ENCODE results near the gene BCL2L15. TPM values are rescaled to one million over a fixed set of nuclear protein-coding genes. Genes with fewer than 3 reads are reported as not detected.
A peak's percentile ranks its signal among the peaks of the same experiment; 100 is the strongest.

BCL2L15 gene
- total RNA-seq, 1 donor from 2014 or later = 0.14 TPM

DNA sequence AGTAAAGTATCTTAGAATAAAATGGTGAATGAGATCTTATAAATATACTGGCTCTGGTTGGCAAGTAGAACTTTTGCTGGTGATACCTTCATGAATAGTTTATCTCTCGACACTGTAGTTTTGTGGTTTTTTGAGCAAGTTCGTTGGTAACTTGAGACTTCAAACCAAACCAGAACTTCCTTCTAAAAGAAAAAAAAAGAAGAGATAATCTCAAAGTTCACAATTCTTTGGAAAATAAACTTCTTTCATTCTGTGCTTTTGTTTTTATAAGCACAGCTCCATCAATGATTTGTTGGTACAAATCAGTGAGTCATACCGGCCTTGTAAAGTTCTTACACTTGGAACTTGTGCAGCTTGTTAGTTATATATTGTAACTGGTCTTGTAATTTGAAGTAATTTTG is 44.1 kb upstream of the BCL2L15 start:
- Histone ChIP-seq H2AFZ (ENCODE audit: low read depth, low read length) (no peak overlapping the region), H3K4me1 (ENCODE audit: insufficient read depth, low read length) (peaks cover 30% of the 10 kb centered on the region), H3K9ac (ENCODE audit: low read length) (peak overlapping the region; percentile 99), H3K36me3 (ENCODE audit: insufficient read depth, low read length) (no peaks in the 10 kb centered on the region), H3K27ac (ENCODE audit: low read depth, low read length) (peak overlapping the region; percentile 93), H3K27me3 (ENCODE audit: insufficient read depth, low read length) (no peaks in the 10 kb centered on the region), H4K20me1 (ENCODE audit: insufficient read depth, low read length) (peaks cover 62% of the 10 kb centered on the region), H3K4me2 (ENCODE audit: low read length) (peak overlapping the region; percentile 96), H3K4me3 (ENCODE audit: insufficient read depth, low read depth, low read length) (peak overlapping the region; percentile 95), H3K9me3 (ENCODE audit: insufficient read depth, low read depth, low read length) (no peaks in the 10 kb centered on the region), H3K79me2 (ENCODE audit: insufficient read depth, low read length) (peaks cover 71% of the 10 kb centered on the region)
- H3K36me3 Mint-ChIP-seq (ENCODE audit: low read depth, unreplicated experiment) = no peaks in the 10 kb centered on the region
- FAIRE-seq (no peak), DNase-seq (ENCODE audit: low read depth) (peak; percentile 87)
- H3K27me3 Mint-ChIP-seq (ENCODE audit: low read depth, unreplicated experiment) = no peaks in the 10 kb centered on the region
- peak overlapping the region; percentile 97 for H3K4me3 Mint-ChIP-seq (ENCODE audit: unreplicated experiment)
- H3K27ac Mint-ChIP-seq (ENCODE audit: unreplicated experiment) = peak overlapping the region; percentile 96
- TF ChIP-seq, protein P1, sequence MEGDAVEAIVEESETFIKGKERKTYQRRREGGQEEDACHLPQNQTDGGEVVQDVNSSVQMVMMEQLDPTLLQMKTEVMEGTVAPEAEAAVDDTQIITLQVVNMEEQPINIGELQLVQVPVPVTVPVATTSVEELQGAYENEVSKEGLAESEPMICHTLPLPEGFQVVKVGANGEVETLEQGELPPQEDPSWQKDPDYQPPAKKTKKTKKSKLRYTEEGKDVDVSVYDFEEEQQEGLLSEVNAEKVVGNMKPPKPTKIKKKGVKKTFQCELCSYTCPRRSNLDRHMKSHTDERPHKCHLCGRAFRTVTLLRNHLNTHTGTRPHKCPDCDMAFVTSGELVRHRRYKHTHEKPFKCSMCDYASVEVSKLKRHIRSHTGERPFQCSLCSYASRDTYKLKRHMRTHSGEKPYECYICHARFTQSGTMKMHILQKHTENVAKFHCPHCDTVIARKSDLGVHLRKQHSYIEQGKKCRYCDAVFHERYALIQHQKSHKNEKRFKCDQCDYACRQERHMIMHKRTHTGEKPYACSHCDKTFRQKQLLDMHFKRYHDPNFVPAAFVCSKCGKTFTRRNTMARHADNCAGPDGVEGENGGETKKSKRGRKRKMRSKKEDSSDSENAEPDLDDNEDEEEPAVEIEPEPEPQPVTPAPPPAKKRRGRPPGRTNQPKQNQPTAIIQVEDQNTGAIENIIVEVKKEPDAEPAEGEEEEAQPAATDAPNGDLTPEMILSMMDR (IDR thresholded peaks at IDR 0.05; ENCODE audit: insufficient read depth, low read depth, low read length) = no peak
- TF ChIP-seq EZH2 (IDR thresholded peaks at IDR 0.05; ENCODE audit: insufficient read depth, low read length) = no peak
- no peaks in the 10 kb centered on the region for H3K9me3 Mint-ChIP-seq (ENCODE audit: unreplicated experiment)
- H3K4me1 Mint-ChIP-seq (ENCODE audit: low read depth, unreplicated experiment) = peaks cover 28% of the 10 kb centered on the region

DNA sequence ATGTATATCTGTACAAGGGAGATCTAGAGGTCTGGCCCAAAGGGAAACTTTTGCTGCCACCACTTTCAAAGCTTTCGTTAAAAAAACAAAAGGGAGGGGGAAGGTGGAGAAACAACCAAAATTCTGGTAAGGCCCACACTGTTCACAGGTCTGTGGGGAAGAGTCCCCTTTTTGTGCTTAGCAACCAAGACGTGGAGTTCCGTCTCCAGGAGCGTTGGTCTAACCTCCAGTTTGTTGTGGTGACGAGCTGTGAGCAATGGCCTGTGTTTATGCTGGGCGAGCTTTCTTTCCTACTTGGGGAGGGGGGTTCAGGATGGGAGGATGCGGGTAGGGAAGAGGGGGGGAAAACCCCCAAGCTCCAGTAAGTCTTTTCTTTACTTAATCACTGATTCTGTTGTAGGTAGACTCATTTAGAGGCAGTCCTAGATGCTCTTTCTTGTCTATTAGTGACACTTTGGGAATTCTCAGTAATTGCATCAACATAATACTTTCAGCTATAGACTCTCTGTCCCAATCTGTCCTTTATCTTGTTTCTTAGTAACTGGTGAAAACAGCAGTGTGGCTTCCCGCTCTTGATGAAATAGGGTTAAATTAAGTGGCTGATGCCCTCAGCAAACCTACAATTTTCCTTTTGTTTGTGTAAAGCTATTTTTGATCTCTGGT is 43.2 kb upstream of the BCL2L15 start:
- FAIRE-seq = no peak
- H3K27ac Mint-ChIP-seq (ENCODE audit: unreplicated experiment) = peak overlapping the region; percentile 96
- H3K4me3 ChIP-seq (ENCODE audit: insufficient read depth, low read depth, low read length) = peak overlapping the region; percentile 95
- peak overlapping the region; percentile 97 for H3K4me3 Mint-ChIP-seq (ENCODE audit: unreplicated experiment)
- DNase-seq (ENCODE audit: low read depth) = peak; percentile 66
- H3K4me2 ChIP-seq (ENCODE audit: low read length) = peak overlapping the region; percentile 96
- H3K27me3 ChIP-seq (ENCODE audit: insufficient read depth, low read length) = no peaks in the 10 kb centered on the region
- no peaks in the 10 kb centered on the region for H3K36me3 ChIP-seq (ENCODE audit: insufficient read depth, low read length)
- no peaks in the 10 kb centered on the region for H3K36me3 Mint-ChIP-seq (ENCODE audit: low read depth, unreplicated experiment)
- H3K79me2 ChIP-seq (ENCODE audit: insufficient read depth, low read length) = peaks cover 63% of the 10 kb centered on the region
- H3K27ac ChIP-seq (ENCODE audit: low read depth, low read length) = peak overlapping the region; percentile 93
- H3K4me1 ChIP-seq (ENCODE audit: insufficient read depth, low read length) = peaks cover 30% of the 10 kb centered on the region
- H3K9me3 ChIP-seq (ENCODE audit: insufficient read depth, low read depth, low read length) = no peaks in the 10 kb centered on the region
- TF ChIP-seq, protein P1 (IDR thresholded peaks at IDR 0.05; ENCODE audit: insufficient read depth, low read depth, low read length) = no peak
- TF ChIP-seq EZH2 (IDR thresholded peaks at IDR 0.05; ENCODE audit: insufficient read depth, low read length) = no peak
- H4K20me1 ChIP-seq (ENCODE audit: insufficient read depth, low read length) = peaks cover 56% of the 10 kb centered on the region
- peak overlapping the region; percentile 99 for H3K9ac ChIP-seq (ENCODE audit: low read length)
- H3K9me3 Mint-ChIP-seq (ENCODE audit: unreplicated experiment) = no peaks in the 10 kb centered on the region
- peaks cover 28% of the 10 kb centered on the region for H3K4me1 Mint-ChIP-seq (ENCODE audit: low read depth, unreplicated experiment)
- H2AFZ ChIP-seq (ENCODE audit: low read depth, low read length) = peak overlapping the region; percentile 83
- H3K27me3 Mint-ChIP-seq (ENCODE audit: low read depth, unreplicated experiment) = no peaks in the 10 kb centered on the region
